GM23338 (cell line): ENCODE measurements around the gene MALRD1. TPM values are rescaled to one million over a fixed set of nuclear protein-coding genes. Genes with fewer than 3 reads are reported as not detected.
"Not testable (repeated sequence)": the region's sequence is repeated elsewhere in the genome, so short reads cannot be mapped to it uniquely, and the experiment has no call there.

Source experiments
- ATAC-seq: fragments of 200-7000 bp; cut with Tn5 transposase; 3 replicates; pipeline ENCODE4 v1.9.1; 2020
- DNase-seq: peaks from one replicate; pipeline ENCODE4 v3.0.0-alpha.2; 2015; ENCODE audit warnings: low spot score
- H2AFZ ChIP-seq: fragments of 200-600 bp; sonication (generic); 2 replicates; pipeline ENCODE4 v1.8.0; 2016; ENCODE audit warnings: antibody characterized with exemption, mild to moderate bottlenecking, moderate library complexity
- H3F3A ChIP-seq: fragments of 200-600 bp; sonication (generic); replicated peaks from 2 replicates; pipeline ENCODE4 v1.8.0; 2017; ENCODE audit warnings: antibody characterized with exemption, mixed run types, low read depth
- H3K27ac ChIP-seq: fragments of 200-600 bp; sonication (generic); 2 replicates; pipeline ENCODE4 v1.6.1; 2016; ENCODE audit warnings: low read depth
- H3K27me3 ChIP-seq: fragments of 200-600 bp; sonication (generic); 2 replicates; pipeline ENCODE4 v1.8.0; 2016; ENCODE audit warnings: mild to moderate bottlenecking, mixed run types, moderate library complexity; ENCODE audit not compliant: insufficient read depth
- H3K36me3 ChIP-seq: fragments of 200-600 bp; sonication (generic); 2 replicates; pipeline ENCODE4 v1.8.0; 2016; ENCODE audit warnings: mild to moderate bottlenecking; ENCODE audit not compliant: insufficient read depth
- H3K4me1 ChIP-seq: fragments of 200-600 bp; sonication (generic); 2 replicates; pipeline ENCODE4 v1.8.0; 2016; ENCODE audit warnings: mild to moderate bottlenecking, moderate library complexity; ENCODE audit not compliant: insufficient read depth
- H3K4me2 ChIP-seq: fragments of 200-600 bp; sonication (generic); 2 replicates; pipeline ENCODE4 v1.7.1; 2017; ENCODE audit warnings: mixed run types
- H3K4me3 ChIP-seq: fragments of 200-600 bp; sonication (generic); 2 replicates; pipeline ENCODE4 v1.6.1; 2016; ENCODE audit warnings: mixed run types
- H3K79me2 ChIP-seq: fragments of 200-600 bp; sonication (generic); replicated peaks from 2 replicates; pipeline ENCODE4 v1.8.0; 2017; ENCODE audit warnings: mild to moderate bottlenecking; ENCODE audit not compliant: insufficient read depth
- H3K9me2 ChIP-seq: fragments of 200-600 bp; sonication (generic); 2 replicates; pipeline ENCODE4 v1.8.0; 2017; ENCODE audit not compliant: insufficient read depth
- H4K20me1 ChIP-seq: fragments of 200-600 bp; sonication (generic); replicated peaks from 2 replicates; pipeline ENCODE4 v1.8.0; 2017; ENCODE audit warnings: mild to moderate bottlenecking; ENCODE audit not compliant: insufficient read depth
- H3K27ac Mint-ChIP-seq: 2 replicates; pipeline ENCODE4 v1.8.0; 2020; ENCODE audit warnings: inconsistent platforms, mild to moderate bottlenecking, moderate library complexity, mixed read lengths
- H3K27me3 Mint-ChIP-seq: 3 replicates; pipeline ENCODE4 v1.8.0; 2022; ENCODE audit warnings: low read depth, mild to moderate bottlenecking, moderate library complexity, mixed read lengths, inconsistent platforms; ENCODE audit not compliant: insufficient read depth, poor library complexity
- H3K36me3 Mint-ChIP-seq: 3 replicates; pipeline ENCODE4 v1.8.0; 2021; ENCODE audit warnings: low read depth, mild to moderate bottlenecking, inconsistent platforms, moderate library complexity, mixed read lengths
- H3K4me1 Mint-ChIP-seq: 3 replicates; pipeline ENCODE4 v1.8.0; 2020; ENCODE audit warnings: mild to moderate bottlenecking, inconsistent platforms, mixed read lengths
- H3K4me3 Mint-ChIP-seq: 3 replicates; pipeline ENCODE4 v1.8.0; 2021; ENCODE audit warnings: moderate library complexity, mild to moderate bottlenecking, inconsistent platforms, mixed read lengths
- H3K9me3 Mint-ChIP-seq: 3 replicates; pipeline ENCODE4 v1.8.0; 2020; ENCODE audit warnings: moderate library complexity, mild to moderate bottlenecking, inconsistent platforms, mixed read lengths
- EZH2 ChIP-seq: fragments of 200-600 bp; sonication (generic); IDR thresholded peaks from one replicate; pipeline ENCODE4 v1.8.0; 2017; ENCODE audit warnings: antibody characterized with exemption, mild to moderate bottlenecking, low read depth; ENCODE audit not compliant: unreplicated experiment
- JUNB ChIP-seq: IDR thresholded peaks from one replicate; pipeline ENCODE4 v1.6.1; 2016; ENCODE audit warnings: antibody characterized with exemption; ENCODE audit not compliant: unreplicated experiment
- ZNF114 ChIP-seq: fragments of 250-450 bp; sonication (Bioruptor Pico); IDR thresholded peaks from 2 replicates; pipeline ENCODE4 v1.5.0; 2020; ENCODE audit warnings: mild to moderate bottlenecking, moderate library complexity
- polyA plus RNA-seq: library from polyadenylated mRNA; unstranded; fragments of >200 nt; fragmentation: Nextera tagmentation; extraction: Ambion mirVana; gene quantifications from 2 replicates; pipeline ENCODE4 v1.2.1, GENCODE V29; 2016
- total RNA-seq: library from RNA; depleted of rRNA; stranded (reverse); fragments of >200 nt; shearing (Covaris generic); gene quantifications from 2 replicates; pipeline ENCODE4 v1.2.3, GENCODE V29; 2014
- TF ChIP-seq, protein P1 (sequence below): fragments of 250-450 bp; sonication (Bioruptor Pico); IDR thresholded peaks from 2 replicates; pipeline ENCODE4 v1.5.0; 2020; ENCODE audit warnings: mild to moderate bottlenecking, moderate library complexity
- TF ChIP-seq, protein P2 (sequence below), 2 experiments: fragments of 200-600 bp in 1 of 2; sonication (generic) in 1 of 2; conservative IDR thresholded peaks; 2 replicates each; pipeline versions ENCODE4 v1.5.1 to v1.6.1; 2016 to 2017; ENCODE audit warnings: antibody characterized with exemption in 2 of 2, low read depth in 2 of 2, mild to moderate bottlenecking in 2 of 2, moderate library complexity in 1 of 2
- TF ChIP-seq, protein P3 (sequence below): IDR thresholded peaks from one replicate; pipeline ENCODE4 v1.6.1; 2018; ENCODE audit warnings: antibody characterized with exemption; ENCODE audit not compliant: unreplicated experiment

Gene MALRD1
- total and polyA plus RNA-seq, 2 experiments from 2014 or later = 0.42 to 1.9 TPM

DNA sequence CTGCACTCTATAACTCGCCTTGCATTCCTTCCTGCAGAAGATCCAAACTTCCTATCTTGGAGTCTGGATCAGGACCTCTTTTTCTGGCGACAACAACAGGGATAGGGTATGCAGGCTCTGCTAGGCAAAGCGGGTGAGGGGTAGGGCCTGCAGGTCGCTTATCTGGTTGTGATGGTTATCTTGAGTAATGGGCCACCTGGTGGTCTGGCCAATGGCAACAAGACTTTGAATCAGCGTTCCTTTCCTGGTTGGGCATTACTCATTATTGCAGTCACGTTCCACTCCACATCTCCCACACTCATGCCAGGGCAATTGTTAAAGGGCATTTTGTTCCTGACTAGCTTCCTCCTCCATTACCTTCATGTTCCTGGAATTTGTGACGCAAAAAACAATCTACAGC, 719.3 kb downstream of the MALRD1 start (continued):
- TF ChIP-seq, protein P1, sequence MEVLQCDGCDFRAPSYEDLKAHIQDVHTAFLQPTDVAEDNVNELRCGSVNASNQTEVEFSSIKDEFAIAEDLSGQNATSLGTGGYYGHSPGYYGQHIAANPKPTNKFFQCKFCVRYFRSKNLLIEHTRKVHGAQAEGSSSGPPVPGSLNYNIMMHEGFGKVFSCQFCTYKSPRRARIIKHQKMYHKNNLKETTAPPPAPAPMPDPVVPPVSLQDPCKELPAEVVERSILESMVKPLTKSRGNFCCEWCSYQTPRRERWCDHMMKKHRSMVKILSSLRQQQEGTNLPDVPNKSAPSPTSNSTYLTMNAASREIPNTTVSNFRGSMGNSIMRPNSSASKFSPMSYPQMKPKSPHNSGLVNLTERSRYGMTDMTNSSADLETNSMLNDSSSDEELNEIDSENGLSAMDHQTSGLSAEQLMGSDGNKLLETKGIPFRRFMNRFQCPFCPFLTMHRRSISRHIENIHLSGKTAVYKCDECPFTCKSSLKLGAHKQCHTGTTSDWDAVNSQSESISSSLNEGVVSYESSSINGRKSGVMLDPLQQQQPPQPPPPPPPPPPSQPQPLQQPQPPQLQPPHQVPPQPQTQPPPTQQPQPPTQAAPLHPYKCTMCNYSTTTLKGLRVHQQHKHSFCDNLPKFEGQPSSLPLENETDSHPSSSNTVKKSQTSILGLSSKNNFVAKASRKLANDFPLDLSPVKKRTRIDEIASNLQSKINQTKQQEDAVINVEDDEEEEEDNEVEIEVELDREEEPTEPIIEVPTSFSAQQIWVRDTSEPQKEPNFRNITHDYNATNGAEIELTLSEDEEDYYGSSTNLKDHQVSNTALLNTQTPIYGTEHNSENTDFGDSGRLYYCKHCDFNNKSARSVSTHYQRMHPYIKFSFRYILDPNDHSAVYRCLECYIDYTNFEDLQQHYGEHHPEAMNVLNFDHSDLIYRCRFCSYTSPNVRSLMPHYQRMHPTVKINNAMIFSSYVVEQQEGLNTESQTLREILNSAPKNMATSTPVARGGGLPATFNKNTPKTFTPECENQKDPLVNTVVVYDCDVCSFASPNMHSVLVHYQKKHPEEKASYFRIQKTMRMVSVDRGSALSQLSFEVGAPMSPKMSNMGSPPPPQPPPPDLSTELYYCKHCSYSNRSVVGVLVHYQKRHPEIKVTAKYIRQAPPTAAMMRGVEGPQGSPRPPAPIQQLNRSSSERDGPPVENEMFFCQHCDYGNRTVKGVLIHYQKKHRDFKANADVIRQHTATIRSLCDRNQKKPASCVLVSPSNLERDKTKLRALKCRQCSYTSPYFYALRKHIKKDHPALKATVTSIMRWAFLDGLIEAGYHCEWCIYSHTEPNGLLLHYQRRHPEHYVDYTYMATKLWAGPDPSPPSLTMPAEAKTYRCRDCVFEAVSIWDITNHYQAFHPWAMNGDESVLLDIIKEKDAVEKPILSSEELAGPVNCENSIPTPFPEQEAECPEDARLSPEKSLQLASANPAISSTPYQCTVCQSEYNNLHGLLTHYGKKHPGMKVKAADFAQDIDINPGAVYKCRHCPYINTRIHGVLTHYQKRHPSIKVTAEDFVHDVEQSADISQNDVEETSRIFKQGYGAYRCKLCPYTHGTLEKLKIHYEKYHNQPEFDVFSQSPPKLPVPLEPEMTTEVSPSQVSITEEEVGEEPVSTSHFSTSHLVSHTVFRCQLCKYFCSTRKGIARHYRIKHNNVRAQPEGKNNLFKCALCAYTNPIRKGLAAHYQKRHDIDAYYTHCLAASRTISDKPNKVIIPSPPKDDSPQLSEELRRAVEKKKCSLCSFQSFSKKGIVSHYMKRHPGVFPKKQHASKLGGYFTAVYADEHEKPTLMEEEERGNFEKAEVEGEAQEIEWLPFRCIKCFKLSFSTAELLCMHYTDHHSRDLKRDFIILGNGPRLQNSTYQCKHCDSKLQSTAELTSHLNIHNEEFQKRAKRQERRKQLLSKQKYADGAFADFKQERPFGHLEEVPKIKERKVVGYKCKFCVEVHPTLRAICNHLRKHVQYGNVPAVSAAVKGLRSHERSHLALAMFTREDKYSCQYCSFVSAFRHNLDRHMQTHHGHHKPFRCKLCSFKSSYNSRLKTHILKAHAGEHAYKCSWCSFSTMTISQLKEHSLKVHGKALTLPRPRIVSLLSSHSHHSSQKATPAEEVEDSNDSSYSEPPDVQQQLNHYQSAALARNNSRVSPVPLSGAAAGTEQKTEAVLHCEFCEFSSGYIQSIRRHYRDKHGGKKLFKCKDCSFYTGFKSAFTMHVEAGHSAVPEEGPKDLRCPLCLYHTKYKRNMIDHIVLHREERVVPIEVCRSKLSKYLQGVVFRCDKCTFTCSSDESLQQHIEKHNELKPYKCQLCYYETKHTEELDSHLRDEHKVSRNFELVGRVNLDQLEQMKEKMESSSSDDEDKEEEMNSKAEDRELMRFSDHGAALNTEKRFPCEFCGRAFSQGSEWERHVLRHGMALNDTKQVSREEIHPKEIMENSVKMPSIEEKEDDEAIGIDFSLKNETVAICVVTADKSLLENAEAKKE (CRISPR knock-in tag) = peak; percentile 30; the same call in 1 of the 2 replicates
- TF ChIP-seq JUNB = no peak

DNA sequence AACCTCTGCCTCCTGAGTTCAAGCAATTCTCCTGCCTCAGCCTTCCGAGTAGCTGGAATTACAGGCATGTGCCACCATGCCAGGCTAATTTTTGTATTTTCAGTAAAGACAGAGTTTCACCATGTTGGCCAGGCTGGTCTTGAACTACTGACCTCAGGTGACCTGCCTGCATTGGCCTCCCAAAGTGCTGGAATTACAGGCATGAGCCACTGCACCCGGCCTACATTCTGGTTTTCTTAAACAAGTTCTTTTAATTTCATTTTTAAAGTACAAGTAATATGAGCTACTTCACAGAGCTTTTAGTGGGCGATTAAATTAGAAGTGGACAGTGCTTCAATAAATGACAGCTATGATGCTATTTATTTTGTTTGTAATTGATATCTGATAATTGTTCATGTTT, 721.2 kb downstream of the MALRD1 start:
- H3K27me3 Mint-ChIP-seq, H3K4me3 Mint-ChIP-seq, H3K4me2 ChIP-seq, H3F3A ChIP-seq, H3K36me3 ChIP-seq, H3K4me3 ChIP-seq, DNase-seq, H3K4me1 ChIP-seq, ATAC-seq, H4K20me1 ChIP-seq, H3K27ac Mint-ChIP-seq, H3K79me2 ChIP-seq, H2AFZ ChIP-seq, H3K9me3 Mint-ChIP-seq, H3K27ac ChIP-seq, H3K36me3 Mint-ChIP-seq, H3K4me1 Mint-ChIP-seq, H3K27me3 ChIP-seq, H3K9me2 ChIP-seq: not testable (repeated sequence)

DNA sequence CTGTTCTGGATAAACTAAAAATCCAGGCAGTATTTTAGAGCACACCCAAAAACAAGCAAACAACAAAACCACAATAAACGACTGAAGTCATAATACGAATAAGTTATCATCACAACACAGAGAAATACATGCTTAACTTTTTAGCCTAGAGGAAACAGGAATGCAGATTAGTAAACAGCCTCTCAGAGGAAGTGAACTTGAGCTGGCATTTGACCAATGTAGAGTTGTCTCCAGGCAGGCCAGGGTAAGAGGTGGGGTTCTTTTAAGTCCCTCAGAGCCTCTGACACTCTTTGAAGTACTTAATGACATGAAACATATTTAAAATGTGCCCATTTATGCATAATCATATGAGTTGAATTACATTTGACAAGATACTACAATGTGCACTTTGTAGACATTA, 724.4 kb downstream of the MALRD1 start:
- Histone ChIP-seq H3K9me2 (no peaks in the 10 kb centered on the region), H3K27me3 (no peaks in the 10 kb centered on the region), H3F3A (no peaks in the 10 kb centered on the region), H2AFZ (no peak overlapping the region), H3K27ac (no peak overlapping the region), H4K20me1 (no peaks in the 10 kb centered on the region), H3K4me3 (no peak overlapping the region), H3K36me3 (no peaks in the 10 kb centered on the region), H3K4me1 (no peaks in the 10 kb centered on the region), H3K79me2 (no peaks in the 10 kb centered on the region), H3K4me2 (no peak overlapping the region)
- H3K27ac Mint-ChIP-seq = no peak overlapping the region
- H3K4me3 Mint-ChIP-seq = no peak overlapping the region
- DNase-seq (no peak), ATAC-seq (no peak)
- H3K27me3 Mint-ChIP-seq = no peaks in the 10 kb centered on the region
- no peaks in the 10 kb centered on the region for H3K9me3 Mint-ChIP-seq
- H3K4me1 Mint-ChIP-seq = peaks cover 2% of the 10 kb centered on the region
- no peaks in the 10 kb centered on the region for H3K36me3 Mint-ChIP-seq
- TF ChIP-seq EZH2 (no peak), ZNF114 (CRISPR knock-in tag) (no peak)
- TF ChIP-seq, protein P2, sequence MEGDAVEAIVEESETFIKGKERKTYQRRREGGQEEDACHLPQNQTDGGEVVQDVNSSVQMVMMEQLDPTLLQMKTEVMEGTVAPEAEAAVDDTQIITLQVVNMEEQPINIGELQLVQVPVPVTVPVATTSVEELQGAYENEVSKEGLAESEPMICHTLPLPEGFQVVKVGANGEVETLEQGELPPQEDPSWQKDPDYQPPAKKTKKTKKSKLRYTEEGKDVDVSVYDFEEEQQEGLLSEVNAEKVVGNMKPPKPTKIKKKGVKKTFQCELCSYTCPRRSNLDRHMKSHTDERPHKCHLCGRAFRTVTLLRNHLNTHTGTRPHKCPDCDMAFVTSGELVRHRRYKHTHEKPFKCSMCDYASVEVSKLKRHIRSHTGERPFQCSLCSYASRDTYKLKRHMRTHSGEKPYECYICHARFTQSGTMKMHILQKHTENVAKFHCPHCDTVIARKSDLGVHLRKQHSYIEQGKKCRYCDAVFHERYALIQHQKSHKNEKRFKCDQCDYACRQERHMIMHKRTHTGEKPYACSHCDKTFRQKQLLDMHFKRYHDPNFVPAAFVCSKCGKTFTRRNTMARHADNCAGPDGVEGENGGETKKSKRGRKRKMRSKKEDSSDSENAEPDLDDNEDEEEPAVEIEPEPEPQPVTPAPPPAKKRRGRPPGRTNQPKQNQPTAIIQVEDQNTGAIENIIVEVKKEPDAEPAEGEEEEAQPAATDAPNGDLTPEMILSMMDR (conservative IDR thresholded peaks at IDR 0.05; ENCODE audit: low read depth in 2 of 2) = no peak
- TF ChIP-seq, protein P3, sequence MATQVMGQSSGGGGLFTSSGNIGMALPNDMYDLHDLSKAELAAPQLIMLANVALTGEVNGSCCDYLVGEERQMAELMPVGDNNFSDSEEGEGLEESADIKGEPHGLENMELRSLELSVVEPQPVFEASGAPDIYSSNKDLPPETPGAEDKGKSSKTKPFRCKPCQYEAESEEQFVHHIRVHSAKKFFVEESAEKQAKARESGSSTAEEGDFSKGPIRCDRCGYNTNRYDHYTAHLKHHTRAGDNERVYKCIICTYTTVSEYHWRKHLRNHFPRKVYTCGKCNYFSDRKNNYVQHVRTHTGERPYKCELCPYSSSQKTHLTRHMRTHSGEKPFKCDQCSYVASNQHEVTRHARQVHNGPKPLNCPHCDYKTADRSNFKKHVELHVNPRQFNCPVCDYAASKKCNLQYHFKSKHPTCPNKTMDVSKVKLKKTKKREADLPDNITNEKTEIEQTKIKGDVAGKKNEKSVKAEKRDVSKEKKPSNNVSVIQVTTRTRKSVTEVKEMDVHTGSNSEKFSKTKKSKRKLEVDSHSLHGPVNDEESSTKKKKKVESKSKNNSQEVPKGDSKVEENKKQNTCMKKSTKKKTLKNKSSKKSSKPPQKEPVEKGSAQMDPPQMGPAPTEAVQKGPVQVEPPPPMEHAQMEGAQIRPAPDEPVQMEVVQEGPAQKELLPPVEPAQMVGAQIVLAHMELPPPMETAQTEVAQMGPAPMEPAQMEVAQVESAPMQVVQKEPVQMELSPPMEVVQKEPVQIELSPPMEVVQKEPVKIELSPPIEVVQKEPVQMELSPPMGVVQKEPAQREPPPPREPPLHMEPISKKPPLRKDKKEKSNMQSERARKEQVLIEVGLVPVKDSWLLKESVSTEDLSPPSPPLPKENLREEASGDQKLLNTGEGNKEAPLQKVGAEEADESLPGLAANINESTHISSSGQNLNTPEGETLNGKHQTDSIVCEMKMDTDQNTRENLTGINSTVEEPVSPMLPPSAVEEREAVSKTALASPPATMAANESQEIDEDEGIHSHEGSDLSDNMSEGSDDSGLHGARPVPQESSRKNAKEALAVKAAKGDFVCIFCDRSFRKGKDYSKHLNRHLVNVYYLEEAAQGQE = no peak
